ENCODE measurements around the gene COL23A1.
A peak's percentile ranks its signal among the peaks of the same experiment; 100 is the strongest.
"Not testable (repeated sequence)": the region's sequence is repeated elsewhere in the genome, so short reads cannot be mapped to it uniquely, and the experiment has no call there.

The COL23A1 gene

GRCh38 chr5:178505639-178506407 is 84.4 kb downstream of the COL23A1 start:
- no peak for DNase-seq (ENCODE audit: low read depth in 2 of 2)

GRCh38 chr5:178504340-178504960 is 85.7 kb downstream of the COL23A1 start:
- no peak for DNase-seq (ENCODE audit: low read depth in 2 of 2)

DNA sequence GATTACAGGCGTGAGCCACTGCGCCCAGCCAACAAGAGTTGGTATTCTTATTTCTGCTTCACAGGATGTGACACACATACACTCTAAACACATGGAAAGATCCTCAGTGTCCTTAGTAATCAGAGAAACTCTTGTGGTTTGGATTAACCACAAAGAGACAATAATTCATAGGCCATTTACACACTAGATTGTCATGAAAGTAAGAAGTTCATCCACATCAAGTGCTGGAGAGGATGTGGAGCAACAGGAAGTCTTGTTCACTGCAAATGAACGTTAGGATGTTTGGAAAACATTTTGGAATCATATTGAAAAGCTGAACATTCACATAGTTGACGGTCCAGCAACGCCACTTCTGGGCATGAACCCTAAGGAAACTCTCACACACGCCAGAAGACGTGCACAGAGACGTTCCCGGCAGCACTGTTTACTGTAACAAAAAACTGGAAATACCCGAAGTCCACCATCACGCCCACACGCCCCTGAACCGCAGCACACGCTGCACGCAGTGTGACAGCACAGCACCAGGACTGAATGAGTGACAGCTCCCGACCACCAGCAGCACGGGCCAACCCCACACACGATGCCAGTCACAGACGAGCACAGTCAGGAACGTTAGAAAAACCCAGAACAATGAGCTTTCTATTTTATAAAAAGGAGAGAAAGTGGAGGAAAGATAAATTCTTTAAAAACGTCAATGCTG is 87.6 kb downstream of the COL23A1 start:
- no peak for DNase-seq (ENCODE audit: low read depth in 2 of 2)

DNA sequence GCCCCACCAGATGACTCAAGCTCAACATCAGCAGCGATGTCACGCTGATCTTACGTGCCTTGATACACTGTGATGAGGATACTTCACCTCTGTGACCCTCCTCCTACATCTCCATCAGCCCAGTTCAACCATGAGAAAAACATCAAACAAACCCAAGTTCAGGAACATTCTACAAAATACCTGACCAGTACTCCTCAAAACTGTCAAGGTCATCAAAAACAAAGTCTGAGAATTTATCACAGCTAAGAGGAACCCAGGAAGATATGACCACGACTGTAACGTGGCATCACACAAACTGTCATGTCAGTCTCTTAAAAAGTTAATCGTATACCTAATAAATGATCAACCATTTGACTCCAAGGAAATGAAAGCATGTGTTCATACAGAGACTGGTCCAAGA is 90.8 kb downstream of the COL23A1 start:
- no peak for DNase-seq (ENCODE audit: low read depth in 2 of 2)

GRCh38 chr5:178496642-178497041 is 93.6 kb downstream of the COL23A1 start:
- no peak for DNase-seq (ENCODE audit: low read depth in 2 of 2)

- no peak for DNase-seq (ENCODE audit: low read depth in 2 of 2)
Measured at GRCh38 chr5:178496214-178496613, 94.0 kb downstream of the COL23A1 start.

- no peak for DNase-seq (ENCODE audit: low read depth in 2 of 2)
Measured at GRCh38 chr5:178495706-178496105, 94.5 kb downstream of the COL23A1 start.

DNA sequence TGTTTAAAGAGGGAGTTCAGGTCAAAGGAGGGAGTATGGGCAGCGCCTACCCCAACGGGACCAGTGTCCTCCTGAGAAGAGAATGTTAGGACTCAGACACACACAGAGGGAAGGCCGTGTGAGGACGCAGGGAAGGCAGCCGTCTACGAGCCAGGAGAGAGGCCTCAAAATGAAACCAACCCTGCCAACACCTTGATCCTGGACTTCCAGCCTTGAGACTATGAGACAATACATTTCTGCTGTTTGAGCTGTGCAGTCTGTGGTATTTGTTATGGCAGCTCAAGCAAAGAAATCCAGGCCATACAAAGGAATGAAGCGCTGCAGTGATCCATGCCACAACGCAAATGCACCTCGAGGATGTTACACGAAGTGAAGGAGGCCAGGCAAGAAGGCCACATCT is 97.9 kb downstream of the COL23A1 start:
- DNase-seq (ENCODE audit: low read depth in 2 of 2): no peak

DNA sequence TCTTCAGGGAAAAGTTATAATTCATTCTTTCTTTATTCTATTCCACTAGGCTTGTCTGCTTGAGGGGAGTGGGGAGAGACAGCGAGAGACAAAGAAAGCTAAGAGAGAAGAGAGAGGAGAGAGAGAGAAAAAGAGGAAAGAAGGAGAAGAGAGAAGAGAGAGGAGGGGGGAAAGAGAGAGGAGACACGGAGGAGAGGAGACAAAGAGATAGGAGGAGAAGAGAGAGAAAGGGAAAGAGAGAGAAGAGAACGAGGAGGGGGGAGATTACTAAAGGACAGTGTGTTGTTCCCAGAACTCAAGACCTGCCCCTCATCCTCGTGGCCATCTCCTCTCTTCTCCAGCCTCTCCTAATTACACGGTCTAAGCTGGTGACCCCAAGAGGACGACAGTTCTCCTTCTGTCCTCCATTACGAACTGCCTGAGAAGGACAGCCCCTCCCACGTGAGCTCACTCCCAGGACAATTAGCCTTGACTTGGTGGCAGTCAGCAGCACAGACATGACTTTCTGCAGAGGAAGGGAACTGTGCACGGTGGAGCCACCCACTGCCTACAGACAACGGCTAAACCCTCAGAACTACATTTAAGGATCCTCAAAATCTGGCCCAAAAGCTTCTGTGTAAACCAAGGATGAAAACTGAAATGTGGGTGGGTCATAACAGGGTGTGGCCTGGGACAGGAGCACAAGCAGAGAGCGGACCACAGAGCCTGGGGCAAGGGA is 99.1 kb downstream of the COL23A1 start:
- DNase-seq (ENCODE audit: low read depth in 2 of 2): no peak

- no peak for DNase-seq (ENCODE audit: low read depth in 2 of 2)
Measured at GRCh38 chr5:178489271-178489976, 100.8 kb downstream of the COL23A1 start.

DNA sequence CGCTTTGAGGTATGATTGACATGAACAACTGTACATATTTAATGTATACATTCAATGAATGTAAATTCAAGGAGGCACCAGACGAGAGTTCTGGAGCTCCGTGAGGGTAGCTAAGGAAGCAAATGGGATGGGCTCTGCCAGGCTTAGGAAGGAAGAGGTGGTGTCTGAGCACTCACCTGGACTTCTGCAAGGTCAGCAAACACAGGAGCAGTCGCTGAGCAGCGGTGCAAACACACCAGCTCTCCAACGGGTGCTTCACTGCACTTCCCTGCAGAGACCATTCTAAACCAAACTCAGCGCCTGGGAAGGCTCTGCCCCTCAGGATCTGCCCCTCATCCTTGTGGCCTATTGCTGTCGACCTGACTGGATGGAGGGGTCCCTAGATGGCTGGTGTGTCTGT is 101.5 kb downstream of the COL23A1 start:
- no peak for DNase-seq (ENCODE audit: low read depth in 2 of 2)

GRCh38 chr5:178487911-178488600 is 102.1 kb downstream of the COL23A1 start:
- DNase-seq (ENCODE audit: low read depth in 2 of 2): no peak

- DNase-seq (ENCODE audit: low read depth in 2 of 2): not testable (repeated sequence)
Measured at GRCh38 chr5:178486878-178487512, 103.2 kb downstream of the COL23A1 start.

- DNase-seq (ENCODE audit: low read depth in 2 of 2): no peak
Measured at GRCh38 chr5:178486239-178486641, 104.0 kb downstream of the COL23A1 start.

DNA sequence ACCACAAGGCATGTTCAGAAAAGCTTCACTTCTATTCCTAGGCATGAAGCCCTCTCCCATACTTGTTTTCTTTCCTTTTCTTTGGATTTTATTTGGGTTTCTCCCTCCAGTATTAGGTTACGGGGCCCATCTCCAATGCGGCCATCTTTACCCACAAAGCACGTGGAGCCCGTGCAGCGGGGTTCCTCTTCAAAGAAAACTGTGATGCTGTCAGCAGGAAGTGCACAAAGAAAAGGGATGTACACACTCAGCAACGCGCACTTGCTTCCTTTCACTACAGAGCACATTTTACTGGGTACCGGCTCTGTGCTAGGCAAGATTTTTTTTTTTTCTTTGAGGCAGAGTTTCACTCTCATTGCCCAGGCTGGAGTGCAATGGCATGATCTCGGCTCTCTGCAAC is 106.6 kb downstream of the COL23A1 start:
- DNase-seq (ENCODE audit: low read depth in 2 of 2): peak in 1 of 2 donors; percentile 12

DNA sequence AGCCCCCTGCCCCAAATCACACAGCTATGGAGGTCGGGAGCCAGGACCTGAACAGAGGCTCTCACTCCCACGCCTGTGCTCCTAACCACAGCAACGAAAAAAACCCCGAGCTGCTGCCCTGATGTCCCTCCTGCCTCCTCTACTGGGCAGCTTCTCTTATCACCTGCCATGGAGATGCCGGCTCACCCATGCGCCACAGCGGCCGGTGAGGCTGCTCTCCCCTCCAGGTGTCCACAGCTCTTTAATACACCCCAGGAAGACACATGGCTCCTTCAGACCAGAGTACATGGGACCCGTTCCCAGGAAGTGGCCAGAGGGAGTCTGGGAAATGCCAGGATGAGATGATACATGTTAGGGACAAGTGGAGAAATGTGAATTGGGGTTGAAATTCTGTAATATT is 110.9 kb downstream of the COL23A1 start:
- no peak for DNase-seq (ENCODE audit: low read depth in 2 of 2)

DNA sequence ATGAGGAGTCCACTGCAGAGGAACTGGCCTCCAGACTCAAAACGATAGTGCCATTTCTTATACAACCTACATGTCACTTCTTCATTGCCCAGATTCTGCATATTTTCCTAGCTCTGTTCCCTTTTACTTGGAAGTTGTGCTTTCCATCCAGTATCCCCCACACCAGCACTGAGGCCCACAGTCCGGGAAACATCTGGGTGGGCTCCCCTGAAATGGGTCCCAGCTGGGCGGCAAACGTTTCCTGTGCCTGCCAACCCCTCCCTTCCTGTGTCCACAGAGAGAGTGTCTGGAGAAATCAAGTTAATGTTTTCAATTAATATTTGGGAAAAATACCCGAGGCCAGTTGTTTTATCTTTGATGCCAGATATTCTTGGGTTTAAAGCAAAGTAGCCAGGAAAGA is 111.8 kb downstream of the COL23A1 start:
- no peak for DNase-seq (ENCODE audit: low read depth in 2 of 2)

GRCh38 chr5:178477802-178478201 is 112.4 kb downstream of the COL23A1 start:
- DNase-seq (ENCODE audit: low read depth in 2 of 2): no peak

DNA sequence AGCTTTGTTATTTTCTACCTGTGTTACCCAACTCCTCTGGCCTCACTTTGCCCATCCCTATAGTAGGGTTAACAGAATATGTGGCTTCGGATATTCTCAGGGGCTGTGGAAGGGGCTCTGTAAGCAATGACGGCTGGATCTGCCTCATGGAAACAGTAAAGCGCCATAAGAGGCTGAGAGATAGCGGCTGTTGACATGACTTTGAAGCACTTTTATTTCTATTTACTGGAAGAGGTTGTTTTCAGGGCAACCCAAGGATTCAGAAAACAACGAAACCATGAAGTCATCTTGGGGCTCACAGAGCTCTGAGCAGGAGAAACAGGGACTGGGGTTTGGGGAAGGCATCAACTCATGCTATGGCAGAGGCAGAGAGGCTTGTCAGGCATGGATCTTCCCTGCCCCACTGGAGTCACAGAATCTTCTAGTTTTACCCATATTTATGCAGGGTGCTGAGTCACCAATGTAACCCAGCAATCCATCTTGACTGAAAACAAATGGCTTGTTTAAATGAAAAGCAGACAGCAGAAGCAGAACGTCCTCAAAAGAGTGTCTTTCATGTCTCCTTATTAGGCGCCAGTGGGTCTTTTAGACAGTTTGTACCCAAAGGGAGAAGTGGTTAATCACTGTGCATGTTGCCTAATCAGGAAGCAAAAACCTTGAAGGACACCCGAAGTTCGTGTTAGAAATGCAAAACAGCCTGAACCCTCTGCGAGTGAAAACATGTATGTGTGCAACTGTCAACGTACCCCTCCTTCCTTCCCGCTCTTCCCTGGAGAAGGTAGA is 113.0 kb downstream of the COL23A1 start:
- DNase-seq (ENCODE audit: low read depth in 2 of 2): no peak

DNA sequence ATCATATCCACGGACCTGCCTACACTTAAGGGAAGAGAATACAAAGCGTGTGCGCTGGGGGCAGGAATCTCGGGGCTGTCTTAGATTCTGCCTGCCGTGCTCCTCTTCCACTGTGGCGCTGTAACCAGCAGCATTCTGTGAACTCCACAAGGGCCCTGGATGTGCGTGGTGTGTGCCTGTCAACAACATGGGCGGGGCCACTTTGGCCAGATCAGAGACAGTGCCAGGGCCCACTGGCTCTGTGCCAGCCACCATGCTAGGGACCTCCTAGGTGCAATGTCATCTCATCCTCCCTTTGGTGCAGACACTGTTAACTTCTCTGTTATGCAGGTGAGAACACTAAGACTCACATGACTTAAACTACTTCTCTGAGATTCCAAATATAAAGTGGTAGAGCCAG is 113.7 kb downstream of the COL23A1 start:
- no peak for DNase-seq (ENCODE audit: low read depth in 2 of 2)
